ENCODE measurements around the gene SF3A1. TPM values are rescaled to one million over a fixed set of nuclear protein-coding genes. Genes with fewer than 3 reads are reported as not detected.

SF3A1 gene
- total and polyA plus RNA-seq, 2 donors (not counting 3 experiments of a cell fraction or from before 2014, with no cell fraction given) = 60.2 to 187 TPM

DNA sequence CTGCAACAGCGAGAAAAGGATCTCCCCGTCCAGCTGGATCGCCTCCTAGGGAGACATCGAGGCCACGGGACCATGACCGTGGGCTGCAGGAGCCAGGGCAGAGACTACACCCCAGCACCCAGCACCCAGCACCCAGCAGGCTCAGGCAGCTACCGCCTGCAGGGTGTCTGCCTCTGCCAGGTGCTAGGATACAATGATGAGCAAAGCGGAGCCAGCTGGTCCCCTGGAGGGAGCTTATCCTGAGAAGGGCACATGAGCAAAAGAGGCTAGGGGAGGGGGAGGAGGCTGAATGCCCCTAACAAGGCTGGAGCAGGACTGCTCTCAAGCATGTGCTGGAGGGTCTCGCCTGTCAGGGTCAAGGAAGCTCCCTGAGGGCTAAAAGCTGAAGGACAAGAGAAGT lies 62.6 kb downstream of the SF3A1 start:
- H3K27me3 ChIP-seq (ENCODE audit: control insufficient read depth in 2 of 2, insufficient read depth in 2 of 2, low read length in 2 of 2) = no peaks in the 10 kb centered on the region
- peaks cover 18% of the 10 kb centered on the region for H3K4me1 ChIP-seq (ENCODE audit: control insufficient read depth, extremely low read depth, insufficient read depth, low read length)
- no peak for DNase-seq (ENCODE audit: low read depth, low spot score)
- H2AFZ ChIP-seq (ENCODE audit: low read depth, low read length) = no peak overlapping the region
- no peaks in the 10 kb centered on the region for H3K9me3 ChIP-seq (replicated peaks; ENCODE audit: control insufficient read depth, insufficient read depth, low read length)
- dilution Hi-C loops (cut with MboI; ENCODE audit: extremely low pct_ligation_motif_present, low sequenced_read_pairs) (no loop called here), intact Hi-C loops (cut with micrococcal nuclease) (no loop called here)
- H3K9ac ChIP-seq (replicated peaks; ENCODE audit: extremely low read depth, insufficient read depth, low read length) = no peak overlapping the region
- ChIA-PET POLR2A (interaction anchor here (0.6 kb wide), 1 partner anchor 341 kb away, joined by 3 read pairs; no protein-coding TSS in a partner anchor), CTCF (interaction anchor here (0.7 kb wide), 1 partner anchor 33 kb away, joined by 3 read pairs; the partner anchor contains the start of gene TBC1D10A)
- no peaks in the 10 kb centered on the region for H3K79me2 ChIP-seq (ENCODE audit: control insufficient read depth, insufficient read depth, low read length)
- peaks cover 0 to 29% of the 10 kb centered on the region in 2 experiments for H3K36me3 ChIP-seq (ENCODE audit: control insufficient read depth in 2 of 2, extremely low read depth in 1 of 2, insufficient read depth in 2 of 2, low read length in 2 of 2)
- no peak for TF ChIP-seq POLR2A (IDR thresholded peaks at IDR 0.05; ENCODE audit: low read depth, low read length)
- no peak for TF ChIP-seq FOS (IDR thresholded peaks at IDR 0.05; ENCODE audit: borderline replicate concordance, insufficient read depth, low read length)
- TF ChIP-seq, protein P1, sequence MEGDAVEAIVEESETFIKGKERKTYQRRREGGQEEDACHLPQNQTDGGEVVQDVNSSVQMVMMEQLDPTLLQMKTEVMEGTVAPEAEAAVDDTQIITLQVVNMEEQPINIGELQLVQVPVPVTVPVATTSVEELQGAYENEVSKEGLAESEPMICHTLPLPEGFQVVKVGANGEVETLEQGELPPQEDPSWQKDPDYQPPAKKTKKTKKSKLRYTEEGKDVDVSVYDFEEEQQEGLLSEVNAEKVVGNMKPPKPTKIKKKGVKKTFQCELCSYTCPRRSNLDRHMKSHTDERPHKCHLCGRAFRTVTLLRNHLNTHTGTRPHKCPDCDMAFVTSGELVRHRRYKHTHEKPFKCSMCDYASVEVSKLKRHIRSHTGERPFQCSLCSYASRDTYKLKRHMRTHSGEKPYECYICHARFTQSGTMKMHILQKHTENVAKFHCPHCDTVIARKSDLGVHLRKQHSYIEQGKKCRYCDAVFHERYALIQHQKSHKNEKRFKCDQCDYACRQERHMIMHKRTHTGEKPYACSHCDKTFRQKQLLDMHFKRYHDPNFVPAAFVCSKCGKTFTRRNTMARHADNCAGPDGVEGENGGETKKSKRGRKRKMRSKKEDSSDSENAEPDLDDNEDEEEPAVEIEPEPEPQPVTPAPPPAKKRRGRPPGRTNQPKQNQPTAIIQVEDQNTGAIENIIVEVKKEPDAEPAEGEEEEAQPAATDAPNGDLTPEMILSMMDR (IDR thresholded peaks at IDR 0.05; ENCODE audit: extremely low read depth in 1 of 2, insufficient read depth in 1 of 2, low read depth in 1 of 2, low read length in 2 of 2) = no peak
- TF ChIP-seq EZH2 (IDR thresholded peaks at IDR 0.05; ENCODE audit: borderline replicate concordance, low read depth, low read length, severe bottlenecking) = no peak
- TF ChIP-seq POLR2AphosphoS5 (IDR thresholded peaks at IDR 0.05; ENCODE audit: insufficient read depth, low read depth, low read length) = no peak
- TF ChIP-seq GATA2 (IDR thresholded peaks at IDR 0.05; ENCODE audit: insufficient read depth, insufficient read length, low read depth, low read length) = no peak
- TF ChIP-seq JUN (IDR thresholded peaks at IDR 0.05; ENCODE audit: borderline replicate concordance, insufficient read depth, insufficient read length, low read depth) = no peak
- TF ChIP-seq, protein P2, sequence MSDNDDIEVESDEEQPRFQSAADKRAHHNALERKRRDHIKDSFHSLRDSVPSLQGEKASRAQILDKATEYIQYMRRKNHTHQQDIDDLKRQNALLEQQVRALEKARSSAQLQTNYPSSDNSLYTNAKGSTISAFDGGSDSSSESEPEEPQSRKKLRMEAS (IDR thresholded peaks at IDR 0.05; ENCODE audit: insufficient read depth, insufficient read length) = no peak
- TF ChIP-seq MYC (IDR thresholded peaks at IDR 0.05; ENCODE audit: low read depth, low read length) = no peak
- H3K4me3 ChIP-seq (replicated peaks in 1 of 3; ENCODE audit: insufficient read depth in 1 of 3, low read depth in 1 of 3, low read length in 3 of 3) = no peak overlapping the region
- no TSS peak for BruUV-seq (replicated peaks)
- FAIRE-seq = no peak
- no peaks in the 10 kb centered on the region for H3K9me1 ChIP-seq (replicated peaks; ENCODE audit: control insufficient read depth, extremely low read depth, insufficient read depth, low read length)
- no peak overlapping the region for H3K27ac ChIP-seq (ENCODE audit: insufficient read depth, low read depth, low read length)
- H4K20me1 ChIP-seq (replicated peaks; ENCODE audit: control insufficient read depth, extremely low read depth, insufficient read depth, low read length) = no peaks in the 10 kb centered on the region
- no peak overlapping the region for H3K4me2 ChIP-seq (ENCODE audit: insufficient read depth, low read length)
